NK-92 (cell line): Measurements from ENCODE around the gene CENPM.

Experiments used
- DNase-seq: peaks from one replicate; lab custom pipeline; 2025; ENCODE audit not compliant: unreplicated experiment; lab: John Stamatoyannopoulos, UW

The CENPM gene

GRCh38 chr22:41946629-41947423 is at the start of gene CENPM:
TSS of gene CENPM (minus strand) at chr22:41947152. CDS start at chr22:41947076, 76 bp downstream.
- no peak for DNase-seq

- no peak for DNase-seq
Observed at GRCh38 chr22:41995211-41995610, 48.3 kb upstream of the CENPM start.

DNA sequence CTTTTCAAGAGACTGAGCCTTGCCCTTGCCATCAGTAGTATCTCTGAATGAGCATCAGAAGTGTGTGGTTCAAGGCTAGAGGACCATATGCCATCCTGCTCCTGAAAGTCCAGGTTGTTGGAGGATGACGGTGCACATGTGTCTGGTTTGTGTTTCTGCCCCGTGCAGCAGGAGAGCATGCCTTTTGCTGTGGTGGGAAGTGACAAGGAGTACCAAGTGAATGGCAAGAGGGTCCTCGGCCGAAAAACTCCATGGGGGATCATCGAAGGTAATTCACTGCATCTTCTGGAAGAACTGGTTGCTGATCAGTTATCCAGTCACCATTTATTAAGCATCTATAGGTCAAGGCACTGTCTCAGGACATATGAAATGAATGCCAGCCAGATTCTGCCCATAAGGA is 45.5 kb upstream of the CENPM start:
- DNase-seq, result no peak

GRCh38 chr22:41991111-41991510 is 44.2 kb upstream of the CENPM start:
- no peak for DNase-seq

GRCh38 chr22:41989246-41989645 is 42.3 kb upstream of the CENPM start:
- DNase-seq, result no peak

- no peak for DNase-seq
Observed at GRCh38 chr22:41987276-41987675, 40.3 kb upstream of the CENPM start.

GRCh38 chr22:41983513-41984405 is 36.8 kb upstream of the CENPM start:
- no peak for DNase-seq

DNA sequence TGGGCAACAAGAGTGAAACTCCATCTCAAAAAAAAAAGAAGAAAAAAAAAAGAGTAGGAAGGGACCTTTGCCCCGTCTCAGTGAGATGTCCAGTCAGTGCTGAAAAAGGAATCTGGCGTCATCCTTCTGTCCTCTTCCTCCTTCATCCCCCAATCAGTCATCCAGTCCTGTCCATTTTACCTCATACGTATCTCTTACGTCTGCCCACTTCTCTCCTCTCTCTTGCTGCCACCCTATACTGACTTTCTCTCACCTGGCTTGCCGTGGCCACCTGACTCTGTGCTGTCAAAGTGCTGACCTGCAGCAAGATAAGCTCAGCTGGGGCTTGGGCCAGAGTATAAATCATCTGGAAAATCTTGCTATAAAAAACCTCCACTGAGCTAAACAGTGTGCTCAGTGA is 35.9 kb upstream of the CENPM start:
- no peak for DNase-seq

DNA sequence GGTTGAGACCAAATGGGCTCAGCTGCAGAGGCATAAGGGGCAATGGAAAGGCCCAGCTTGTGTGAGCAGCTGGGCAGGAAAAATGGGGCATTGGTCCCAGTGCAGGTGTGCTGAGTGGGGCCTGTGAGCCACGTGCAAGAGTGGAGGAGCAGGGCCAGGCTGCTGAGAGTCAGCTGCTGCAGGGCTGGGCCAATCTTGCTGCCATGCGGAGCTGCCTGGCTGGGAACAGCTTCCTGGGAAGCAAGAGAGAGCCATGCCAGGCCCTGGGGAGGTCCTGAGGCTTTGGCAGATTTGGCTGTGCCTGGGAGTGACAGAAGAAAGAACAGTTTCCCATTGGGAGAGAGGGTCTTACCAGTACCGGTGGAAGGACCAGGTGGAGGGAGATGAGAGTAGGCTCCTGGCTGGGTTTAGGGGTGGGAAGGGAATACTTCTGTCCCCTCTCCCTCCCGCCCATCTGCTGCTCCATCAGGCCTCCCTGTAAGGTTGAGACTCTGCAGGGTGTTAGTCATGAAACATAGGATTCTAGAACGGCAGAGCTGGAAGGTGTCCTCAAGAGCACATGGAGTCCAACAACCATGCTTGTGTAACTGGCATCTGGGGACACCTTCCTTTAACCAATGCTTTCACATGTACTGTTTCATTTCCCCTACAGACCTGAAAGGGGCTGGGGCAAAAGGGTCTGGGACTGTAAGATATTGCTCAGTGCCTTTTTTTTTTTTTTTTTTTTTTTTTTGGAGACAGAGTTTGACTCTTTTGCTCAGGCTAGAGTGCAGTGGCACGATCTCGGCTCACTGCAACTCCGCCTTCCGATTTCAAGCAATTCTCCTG is 32.7 kb upstream of the CENPM start:
- DNase-seq, result no peak

DNA sequence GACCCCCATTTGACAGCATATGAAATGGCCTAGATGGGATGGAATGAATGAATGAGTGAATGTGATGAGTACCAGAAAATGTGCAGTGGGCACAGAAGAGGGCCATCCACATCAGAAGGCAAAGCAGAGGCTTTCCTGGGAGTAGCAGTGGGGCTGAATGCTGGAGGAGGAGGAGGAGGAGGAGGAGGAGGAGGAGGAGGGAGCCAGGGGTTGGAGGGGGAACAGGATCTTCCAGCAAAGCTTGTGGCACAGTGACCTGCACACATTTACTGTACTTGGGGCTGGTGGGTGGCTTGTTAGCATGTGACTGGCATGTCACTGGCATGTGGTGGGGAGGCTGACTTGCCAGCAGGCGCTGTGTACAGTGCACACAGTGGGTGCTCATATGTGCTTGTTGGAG is 31.8 kb upstream of the CENPM start:
- DNase-seq, result no peak

DNA sequence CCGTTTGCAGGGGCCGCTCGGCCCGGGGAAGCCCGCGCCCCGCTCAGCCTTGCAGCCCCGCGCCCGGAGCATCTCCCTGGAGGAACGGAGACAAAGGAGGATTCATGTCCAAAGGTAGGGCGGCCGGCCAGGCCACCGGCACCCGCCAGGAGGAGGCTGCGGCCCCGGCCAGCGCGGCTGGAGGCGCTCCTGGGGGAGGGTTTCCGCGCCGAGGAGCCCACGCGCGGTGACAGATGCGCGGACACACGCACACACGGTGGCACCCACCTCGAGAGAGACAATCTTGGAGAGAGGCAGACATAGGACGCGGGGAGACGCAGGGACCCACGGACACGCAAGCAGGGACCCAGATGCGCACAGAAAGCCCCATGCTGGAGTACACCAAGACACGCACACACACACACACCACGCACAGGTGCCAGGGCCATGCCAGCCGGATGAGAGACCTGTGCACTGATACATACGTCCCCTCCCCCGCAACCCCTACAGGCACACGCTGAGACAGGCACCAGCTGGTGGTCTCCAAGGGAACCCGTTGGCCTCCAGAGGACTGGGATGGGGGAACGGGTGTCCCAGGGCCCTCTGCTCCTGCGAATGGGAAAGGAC is 30.1 kb upstream of the CENPM start:
- no peak for DNase-seq

DNA sequence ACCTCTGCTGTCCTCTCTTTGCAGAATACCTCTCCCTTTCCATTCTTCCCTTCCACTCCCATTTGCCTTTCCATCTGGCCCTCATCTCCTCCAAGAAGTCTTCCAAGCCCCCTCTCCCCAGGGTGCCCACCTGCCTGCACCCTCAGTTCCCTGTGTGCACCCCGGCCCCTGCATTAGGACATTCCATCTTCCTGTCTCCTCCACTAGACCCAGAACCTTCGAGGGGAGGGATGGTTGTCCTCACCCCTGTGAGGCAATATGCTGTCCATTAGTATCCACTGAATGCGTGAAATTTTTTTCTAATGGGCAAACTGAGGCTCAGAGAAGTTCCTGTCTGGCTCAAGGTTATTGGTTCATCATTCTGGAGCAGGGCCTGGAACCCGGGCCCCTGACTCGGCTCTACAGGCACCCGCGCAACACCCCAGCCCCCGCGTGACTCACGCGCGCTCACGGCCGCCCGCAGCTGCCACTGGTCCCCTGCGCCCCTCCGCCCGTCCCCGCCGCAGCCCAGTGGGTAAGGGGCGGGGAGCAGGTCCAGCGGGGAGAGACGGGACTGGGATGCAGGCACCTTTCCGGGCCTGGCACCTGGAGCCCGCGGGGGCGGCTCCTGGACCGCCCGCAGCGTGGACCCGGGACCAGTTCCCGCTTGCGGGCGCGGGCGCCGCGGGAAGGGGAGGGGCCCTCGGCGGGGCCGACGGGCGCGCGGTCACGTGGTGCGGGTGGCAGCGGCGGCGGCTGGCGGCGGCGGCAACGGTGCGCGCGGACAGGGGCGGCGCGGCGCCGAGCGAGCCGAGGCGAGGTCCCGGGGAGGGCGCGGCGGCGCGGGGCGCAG is 29.3 kb upstream of the CENPM start:
- DNase-seq, result no peak

DNA sequence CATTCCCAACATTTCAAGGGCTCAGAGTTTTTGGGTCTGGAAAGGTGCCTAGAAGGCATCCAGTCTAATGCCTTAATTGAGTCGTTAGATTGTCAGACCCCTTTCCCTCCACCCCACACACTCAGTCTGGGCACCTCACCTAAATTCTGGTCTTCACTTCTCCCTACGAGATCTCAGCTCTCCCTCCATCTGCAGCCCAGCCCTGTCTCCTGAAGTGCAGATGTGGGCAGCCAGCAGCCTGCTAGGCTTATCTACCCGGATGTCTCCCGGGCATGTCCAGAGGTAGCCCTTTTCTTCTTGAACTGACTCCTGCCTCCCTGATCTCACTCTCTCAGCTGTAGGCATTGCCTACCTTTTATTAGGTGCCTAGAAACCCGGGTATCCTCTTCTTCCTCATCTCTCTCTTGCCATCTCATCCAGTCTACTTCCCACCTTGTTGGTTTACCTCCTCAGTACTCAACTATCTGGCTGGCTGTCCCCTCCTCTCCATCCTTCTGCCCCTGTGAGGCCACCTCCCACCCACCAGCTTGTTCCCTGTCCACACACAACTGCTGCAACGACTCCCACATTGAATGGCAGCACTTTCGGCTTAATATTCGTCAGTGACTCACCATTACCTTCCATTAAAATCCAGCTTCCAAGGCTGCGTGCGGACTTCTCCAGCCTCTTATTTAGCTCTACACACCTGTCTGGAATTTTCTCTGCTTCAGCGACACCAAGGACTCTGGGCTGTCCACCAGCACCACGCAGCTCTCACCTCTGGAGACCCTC is 28.5 kb upstream of the CENPM start:
- DNase-seq, result no peak

DNA sequence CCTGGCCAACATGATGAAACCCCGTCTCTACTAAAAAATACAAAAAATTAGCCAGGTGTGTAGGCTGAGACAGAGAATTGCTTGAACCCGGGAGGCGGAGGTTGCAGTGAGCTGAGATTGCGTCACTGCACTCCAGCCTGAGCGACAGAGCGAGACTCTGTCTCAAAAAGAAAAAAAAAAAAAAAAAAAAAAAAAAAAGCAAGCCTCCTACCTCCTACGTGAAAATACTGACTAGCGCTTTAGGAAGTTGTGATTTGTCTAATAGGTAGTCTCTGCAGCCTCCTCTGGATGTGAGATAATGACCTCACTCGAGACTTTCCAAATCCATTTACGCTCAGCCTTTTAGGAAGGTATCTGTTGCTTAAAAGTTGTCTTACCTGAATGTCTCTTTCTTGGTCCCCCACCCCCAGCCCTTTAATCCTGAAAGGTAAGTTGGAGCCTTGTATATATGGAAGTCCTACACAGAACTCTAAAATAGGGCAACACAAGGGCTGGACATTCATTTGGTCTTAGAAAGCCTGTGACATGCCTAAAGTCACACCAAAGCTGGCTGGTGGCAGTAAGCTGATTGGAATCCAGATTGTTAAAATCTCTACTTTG is 27.8 kb upstream of the CENPM start:
- DNase-seq, result no peak

DNA sequence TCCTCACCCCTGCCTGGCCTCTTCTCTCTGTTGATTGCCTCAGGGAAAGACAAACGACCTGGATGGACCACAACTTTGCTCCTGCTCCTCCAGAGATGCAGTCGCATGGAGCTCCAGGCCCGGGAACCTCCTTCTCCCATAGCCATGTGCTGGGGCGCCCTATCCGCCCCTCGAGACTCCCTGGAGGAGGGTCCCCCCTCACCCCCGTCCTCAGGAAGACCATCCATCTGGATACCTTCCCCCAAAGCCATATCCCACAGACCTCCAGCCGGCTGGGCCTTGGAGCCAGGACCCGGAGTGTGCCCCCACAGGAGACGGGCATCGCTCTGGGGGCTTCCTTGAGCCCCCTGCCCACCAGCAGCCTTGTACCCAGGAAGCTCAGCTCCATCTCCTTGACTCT is 24.5 kb upstream of the CENPM start:
- DNase-seq, result no peak

DNA sequence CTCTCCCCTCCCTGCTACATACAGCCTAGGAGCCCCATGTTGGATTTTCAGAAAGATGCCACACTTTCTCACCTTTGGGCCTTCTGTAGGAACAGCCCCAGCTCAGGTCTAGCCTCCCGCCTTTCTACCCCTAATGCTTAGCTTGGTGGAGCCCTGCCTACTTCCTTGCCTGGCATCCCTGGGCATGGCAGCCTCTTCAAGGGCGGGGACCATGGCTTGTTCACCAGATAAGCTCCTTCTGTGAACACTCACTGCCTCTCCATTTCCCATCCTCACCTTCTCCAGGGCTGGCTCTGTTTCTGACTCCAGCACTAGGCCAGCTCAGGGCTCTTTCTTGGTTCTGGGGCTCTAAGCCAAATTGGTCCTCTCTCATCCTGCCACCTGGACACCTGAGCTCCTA is 23.6 kb upstream of the CENPM start:
- no peak for DNase-seq

- no peak for DNase-seq
Observed at GRCh38 chr22:41969110-41969646, 22.2 kb upstream of the CENPM start, which contains the start of gene SEPTIN3. TSS of gene SEPTIN3 (plus strand) at chr22:41969443. CDS start at chr22:41971493, 2,050 bp downstream.

- no peak for DNase-seq
Observed at GRCh38 chr22:41968601-41969000, 21.6 kb upstream of the CENPM start.
